ENCODE data around the gene PRR27. TPM values are rescaled to one million over a fixed set of nuclear protein-coding genes. Genes with fewer than 3 reads are reported as not detected.

PRR27 gene
- total RNA-seq, 2 donors from 2014 or later, result not detected

Other genes starting within 250 kb of the PRR27 start
- gene CSN1S1, start 223.2 kb upstream of the PRR27 start, total RNA-seq, result not detected
- gene CSN2, start 188.5 kb upstream of the PRR27 start, total RNA-seq, result not detected
- not detected for gene STATH, start 158.3 kb upstream of the PRR27 start, total RNA-seq
- not detected for gene HTN3, start 125.8 kb upstream of the PRR27 start, total RNA-seq
- gene HTN1, start 103.8 kb upstream of the PRR27 start, total RNA-seq, result not detected
- gene ODAM, start 41.5 kb downstream of the PRR27 start, total RNA-seq, result not detected
- not detected for gene FDCSP, start 71.9 kb downstream of the PRR27 start, total RNA-seq
- gene CSN3, start 88.4 kb downstream of the PRR27 start, total RNA-seq, result not detected
- gene CABS1, start 180.7 kb downstream of the PRR27 start, total RNA-seq, result not detected
- gene SMR3A, start 206.5 kb downstream of the PRR27 start, total RNA-seq, result not detected
- gene SMR3B, start 228.9 kb downstream of the PRR27 start, total RNA-seq, result not detected
- not detected for gene OPRPN, start 243.7 kb downstream of the PRR27 start, total RNA-seq